VCaP (cell line): ENCODE results near the gene TTC28.
A peak's percentile ranks its signal among the peaks of the same experiment; 100 is the strongest.

ENCODE experiments used
- H3K27ac ChIP-seq: fragments of 450-650 bp; 2 replicates; pipeline ENCODE4 v1.5.1; 2017
- TF ChIP-seq, protein P1 (sequence below): fragments of 450-650 bp; conservative IDR thresholded peaks from 2 replicates; pipeline ENCODE4 v1.5.1; 2017; ENCODE audit warnings: mild to moderate bottlenecking, moderate library complexity

TTC28 gene

DNA sequence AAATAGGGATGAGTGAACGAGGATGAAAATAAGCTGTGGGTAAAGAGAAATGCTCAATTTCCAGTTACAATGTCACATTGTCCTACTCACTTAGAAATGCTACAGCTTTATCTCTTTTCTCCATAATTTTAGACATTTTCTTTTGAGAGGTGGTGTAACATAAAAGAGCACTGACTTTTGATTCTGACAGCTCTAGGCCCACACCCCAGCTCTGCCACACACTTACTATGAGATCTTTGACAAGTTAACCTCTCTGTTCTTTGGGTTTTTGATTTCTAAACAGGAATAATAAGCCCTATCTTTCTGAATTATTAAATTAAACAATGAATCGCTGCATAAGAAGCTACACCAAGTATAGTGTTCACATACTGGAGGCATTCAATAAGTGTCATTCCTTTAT, 532.2 kb downstream of the TTC28 start:
- TF ChIP-seq, protein P1, sequence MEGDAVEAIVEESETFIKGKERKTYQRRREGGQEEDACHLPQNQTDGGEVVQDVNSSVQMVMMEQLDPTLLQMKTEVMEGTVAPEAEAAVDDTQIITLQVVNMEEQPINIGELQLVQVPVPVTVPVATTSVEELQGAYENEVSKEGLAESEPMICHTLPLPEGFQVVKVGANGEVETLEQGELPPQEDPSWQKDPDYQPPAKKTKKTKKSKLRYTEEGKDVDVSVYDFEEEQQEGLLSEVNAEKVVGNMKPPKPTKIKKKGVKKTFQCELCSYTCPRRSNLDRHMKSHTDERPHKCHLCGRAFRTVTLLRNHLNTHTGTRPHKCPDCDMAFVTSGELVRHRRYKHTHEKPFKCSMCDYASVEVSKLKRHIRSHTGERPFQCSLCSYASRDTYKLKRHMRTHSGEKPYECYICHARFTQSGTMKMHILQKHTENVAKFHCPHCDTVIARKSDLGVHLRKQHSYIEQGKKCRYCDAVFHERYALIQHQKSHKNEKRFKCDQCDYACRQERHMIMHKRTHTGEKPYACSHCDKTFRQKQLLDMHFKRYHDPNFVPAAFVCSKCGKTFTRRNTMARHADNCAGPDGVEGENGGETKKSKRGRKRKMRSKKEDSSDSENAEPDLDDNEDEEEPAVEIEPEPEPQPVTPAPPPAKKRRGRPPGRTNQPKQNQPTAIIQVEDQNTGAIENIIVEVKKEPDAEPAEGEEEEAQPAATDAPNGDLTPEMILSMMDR = no peak
- H3K27ac ChIP-seq = no peak overlapping the region

DNA sequence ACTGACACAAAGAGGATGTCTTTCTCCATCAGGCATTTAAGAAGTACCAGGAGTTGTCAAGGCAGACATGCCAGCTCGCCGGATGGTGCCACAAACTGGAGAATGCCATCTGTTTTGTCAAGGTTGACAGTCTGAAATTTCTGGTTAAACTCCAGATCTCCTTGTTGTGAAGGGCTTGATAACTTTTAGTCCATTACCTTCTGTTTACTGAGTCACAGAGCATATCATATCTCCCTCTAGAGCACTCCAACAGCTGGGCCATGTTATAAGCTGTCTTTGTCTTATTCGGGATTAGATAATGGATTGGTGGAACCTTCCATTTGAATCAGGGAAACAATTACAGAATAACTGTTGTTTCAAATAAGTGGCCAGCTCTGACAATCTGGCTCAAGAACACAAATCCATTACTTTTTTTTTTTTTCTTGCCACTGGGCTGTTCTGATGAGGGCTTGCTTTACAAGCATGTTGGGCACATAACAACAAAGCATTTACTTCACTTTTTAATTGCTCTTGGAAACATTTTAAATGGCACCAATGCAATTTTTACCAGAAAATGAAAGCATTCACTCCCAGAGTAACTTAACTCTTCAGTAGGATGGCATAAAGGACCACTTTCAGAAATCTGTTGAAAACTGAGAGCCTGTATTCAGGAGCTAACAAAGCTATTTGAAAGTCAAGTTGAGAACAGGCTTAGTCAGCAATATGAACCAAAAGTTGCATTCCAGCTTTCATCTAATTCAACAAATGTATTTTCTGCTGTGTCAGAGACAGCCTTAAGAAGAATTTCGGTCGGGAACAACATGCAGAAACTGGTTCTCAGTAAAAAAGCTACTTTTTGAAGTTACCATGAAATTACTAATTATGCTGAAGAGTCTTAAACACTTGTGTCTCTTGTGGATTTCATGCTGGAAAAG, 533.0 kb downstream of the TTC28 start:
- H3K27ac ChIP-seq = no peak overlapping the region
- TF ChIP-seq, protein P1 = no peak

DNA sequence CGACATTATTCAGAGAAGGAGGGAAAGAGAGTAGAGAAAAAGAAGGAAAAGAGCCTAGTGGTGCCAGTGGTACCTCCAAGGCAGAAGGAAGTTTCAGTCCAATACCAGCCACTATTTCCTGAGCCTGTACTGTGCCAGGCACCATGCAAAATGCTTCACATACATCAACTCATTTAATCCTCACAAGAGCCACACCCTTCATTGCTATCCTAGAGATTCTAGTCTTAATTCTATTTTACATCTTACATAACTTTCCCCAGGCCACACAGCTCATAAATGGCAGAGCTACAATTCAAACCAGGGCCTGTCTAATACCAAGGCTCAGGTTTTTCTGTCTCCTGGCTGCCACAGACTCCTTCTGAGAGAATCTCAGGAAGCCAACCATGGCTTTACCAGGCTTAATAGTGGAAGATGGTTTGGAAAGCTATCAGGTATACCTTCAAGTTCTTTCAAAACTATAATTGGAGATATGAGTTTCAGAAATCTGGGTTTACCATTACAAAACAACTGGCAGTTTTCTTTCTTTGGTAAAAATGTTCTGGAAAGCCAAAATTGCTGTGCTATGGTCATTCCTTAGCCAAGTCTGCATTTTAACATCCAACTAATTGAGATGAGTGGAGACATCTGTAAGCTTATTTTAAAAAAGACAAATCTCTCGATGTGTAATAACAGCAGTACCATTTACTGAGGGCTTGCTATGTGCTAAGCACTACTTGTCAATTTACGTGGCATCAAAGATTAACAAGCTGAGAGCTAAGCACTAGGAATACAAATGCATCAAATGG, 535.5 kb downstream of the TTC28 start:
- TF ChIP-seq, protein P1 = no peak
- H3K27ac ChIP-seq = no peak overlapping the region

DNA sequence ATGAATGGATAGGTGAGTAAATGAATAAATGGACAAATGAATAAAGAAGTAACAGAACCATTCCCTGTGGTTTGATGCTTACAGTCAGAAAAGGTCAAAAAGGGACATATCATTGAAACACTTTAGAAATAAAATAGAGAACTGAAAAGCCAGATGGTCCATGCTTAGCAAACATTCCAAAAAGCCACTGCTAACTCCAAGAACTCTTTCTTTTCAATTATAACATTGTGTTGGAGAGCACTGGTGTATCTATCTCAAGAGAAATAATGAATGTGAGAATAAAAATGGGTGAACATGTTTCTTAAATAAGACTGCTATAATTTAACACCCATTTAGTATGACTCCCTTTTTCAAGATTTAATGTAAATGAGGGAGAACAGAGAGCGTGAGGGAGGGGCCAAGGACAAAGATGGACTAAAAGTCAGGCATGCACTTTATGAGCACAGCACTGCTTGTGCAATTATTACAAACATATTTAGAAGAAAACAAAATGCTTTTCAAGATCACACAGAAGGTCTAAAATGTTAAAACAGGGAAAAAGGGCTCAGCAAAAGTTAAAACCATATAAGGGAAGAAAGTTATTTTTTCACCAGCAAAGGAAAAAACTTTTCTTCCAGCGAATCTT, 536.3 kb downstream of the TTC28 start:
- H3K27ac ChIP-seq = peak overlapping the region; percentile 43
- TF ChIP-seq, protein P1 = no peak

DNA sequence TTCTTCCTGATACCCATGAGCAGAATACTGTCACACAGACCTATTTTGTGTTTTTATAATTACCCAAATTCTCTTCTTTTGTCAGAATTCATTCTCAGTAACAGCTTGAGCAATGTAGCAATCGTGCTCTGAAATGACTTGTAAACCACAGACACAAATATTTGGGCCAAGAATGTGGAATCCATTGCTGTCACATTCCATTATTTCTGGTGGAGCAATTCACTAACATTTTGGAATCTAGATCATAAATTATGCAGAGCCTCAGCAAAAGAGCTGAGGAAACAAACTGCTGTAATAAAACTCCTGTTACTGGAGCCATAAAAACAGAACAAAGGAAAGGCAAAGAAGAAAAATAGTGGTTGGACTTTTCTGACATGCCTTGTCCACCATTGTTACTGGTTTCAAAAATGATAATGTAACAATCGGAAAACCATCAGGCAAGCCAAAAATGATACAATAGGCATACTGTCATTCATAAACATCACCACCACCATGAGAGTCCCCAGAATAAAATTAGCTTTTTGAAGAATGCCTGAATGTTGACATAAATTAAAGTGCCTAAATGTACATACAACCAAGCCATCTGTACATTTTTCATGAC, 537.2 kb downstream of the TTC28 start:
- H3K27ac ChIP-seq = peak overlapping the region; percentile 43
- TF ChIP-seq, protein P1 = no peak

DNA sequence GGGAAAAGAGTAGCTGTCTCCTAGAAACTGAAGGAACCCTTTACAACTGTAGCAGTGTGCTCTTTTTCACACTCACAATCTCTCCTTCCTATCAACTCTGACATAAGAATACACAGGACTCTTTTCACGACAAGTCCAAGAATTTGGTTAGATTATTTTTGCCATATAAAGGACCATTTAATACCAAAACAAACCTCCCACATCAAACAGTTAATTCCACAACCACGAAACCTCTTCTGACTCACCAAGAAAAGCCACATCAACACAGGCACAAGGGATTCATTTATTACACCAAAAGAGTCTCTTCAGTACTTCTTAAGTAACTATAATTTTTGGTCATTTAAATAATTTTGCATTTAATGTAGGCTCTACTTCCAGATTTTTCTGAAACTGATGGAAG, 538.0 kb downstream of the TTC28 start:
- H3K27ac ChIP-seq = no peak overlapping the region
- TF ChIP-seq, protein P1 = no peak
